Stimulated activated memory B cell treated with anti-CD40 and anti-IgM and Interleukin-4, amounts not matched to agents 10 μg/mL and 1 μg/mL and 100 μg/mL, for 72 hours (primary cell): ENCODE results near the gene TMEM69.

Experiments
- ATAC-seq: fragments of 150-1000 bp; cut with Tn5 transposase; 2 replicates; pipeline ENCODE4 v1.10.0; 2021
- H3K27ac Mint-ChIP-seq: one replicate; pipeline ENCODE4 v1.8.0; 2022; ENCODE audit warnings: mild to moderate bottlenecking, mixed read lengths
- H3K27me3 Mint-ChIP-seq: one replicate; pipeline ENCODE4 v1.8.0; 2022; ENCODE audit warnings: mixed read lengths
- H3K36me3 Mint-ChIP-seq: one replicate; pipeline ENCODE4 v1.8.0; 2022; ENCODE audit warnings: mixed read lengths
- H3K4me1 Mint-ChIP-seq: one replicate; pipeline ENCODE4 v1.8.0; 2022; ENCODE audit warnings: mixed read lengths
- H3K4me3 Mint-ChIP-seq: one replicate; pipeline ENCODE4 v1.8.0; 2022; ENCODE audit warnings: mild to moderate bottlenecking, moderate library complexity, mixed read lengths
- H3K9me3 Mint-ChIP-seq: one replicate; pipeline ENCODE4 v1.8.0; 2022; ENCODE audit warnings: mixed read lengths

Gene TMEM69, protein sequence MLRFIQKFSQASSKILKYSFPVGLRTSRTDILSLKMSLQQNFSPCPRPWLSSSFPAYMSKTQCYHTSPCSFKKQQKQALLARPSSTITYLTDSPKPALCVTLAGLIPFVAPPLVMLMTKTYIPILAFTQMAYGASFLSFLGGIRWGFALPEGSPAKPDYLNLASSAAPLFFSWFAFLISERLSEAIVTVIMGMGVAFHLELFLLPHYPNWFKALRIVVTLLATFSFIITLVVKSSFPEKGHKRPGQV

DNA sequence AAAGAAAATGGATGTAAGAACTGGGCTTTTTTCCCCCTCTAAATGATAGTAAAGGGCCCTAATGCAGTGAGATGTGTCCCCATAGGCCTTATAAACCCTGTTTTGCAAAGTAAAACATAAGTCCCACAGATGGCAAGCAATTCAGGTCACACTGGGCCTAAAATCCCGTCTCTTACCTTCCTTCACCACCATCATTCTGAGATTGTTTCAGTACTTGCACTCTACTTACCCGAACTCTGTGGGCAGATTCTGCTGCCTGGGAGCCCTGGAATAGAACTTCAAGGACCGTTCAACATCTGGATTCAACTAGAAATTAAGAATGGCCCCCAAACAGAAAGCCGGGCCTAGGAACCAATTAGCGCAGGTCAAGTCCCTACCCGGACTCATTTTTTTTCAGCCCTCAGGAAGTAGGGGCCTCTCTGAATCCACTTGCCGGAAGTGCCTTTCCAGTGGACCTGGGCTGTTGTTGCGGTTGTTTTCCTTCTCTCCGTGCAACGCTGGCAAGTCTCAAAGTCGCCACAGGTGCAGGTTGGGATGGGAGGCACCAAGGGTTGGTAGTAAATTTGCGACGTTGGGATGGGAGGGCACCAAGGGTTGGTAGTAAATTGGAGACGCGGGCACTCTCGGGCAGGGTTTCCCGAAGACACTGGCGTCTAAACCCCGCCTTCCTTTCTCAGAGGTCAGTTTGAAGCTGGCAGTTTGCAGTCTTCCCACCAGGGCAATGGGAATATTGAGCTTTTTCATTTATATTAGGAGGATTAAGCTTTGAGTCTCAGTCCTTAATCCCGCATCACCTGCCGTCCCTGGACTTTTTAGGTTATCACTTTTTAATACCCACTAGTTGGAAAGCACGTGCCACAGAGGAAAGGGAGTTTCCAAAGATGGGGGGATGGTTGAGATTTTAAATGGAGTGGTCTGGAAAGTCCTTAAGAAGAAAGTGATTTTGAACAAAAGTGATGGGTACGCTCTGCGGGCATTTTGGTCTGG is at the start of gene TMEM69:
Gene TMEM69, plus strand, starts transcription at position 428 of the 987 bp plus-strand sequence. CDS start 2,888 bp downstream, outside the sequence.
- Mint-ChIP-seq H3K36me3 (peaks cover 22% of the 10 kb centered on the region), H3K4me1 (peaks cover 36% of the 10 kb centered on the region), H3K4me3 (peak within 1 kb of the TSS; percentile 99), H3K27ac (peak within 1 kb of the TSS; percentile 97), H3K9me3 (no peaks in the 10 kb centered on the region), H3K27me3 (no peaks in the 10 kb centered on the region)
- ATAC-seq = peak; percentile 28

DNA sequence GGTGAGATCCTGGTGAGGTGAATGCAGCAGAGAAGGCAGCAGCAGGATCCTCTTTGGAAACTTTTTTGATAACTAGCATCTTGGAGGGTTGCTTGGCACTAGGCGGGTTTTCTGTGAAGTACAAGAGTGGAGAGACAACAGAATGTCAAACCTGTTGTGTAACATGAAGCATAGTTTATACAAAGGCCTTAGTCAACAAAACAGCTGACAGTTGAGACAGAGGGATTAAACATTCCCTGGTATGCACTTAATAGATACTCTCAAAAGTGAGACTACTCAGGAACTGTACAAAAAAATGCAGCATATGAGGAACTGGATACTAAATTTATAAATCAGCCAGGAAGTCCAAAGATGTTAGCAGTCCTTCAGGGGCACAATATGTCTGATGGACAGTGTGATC is 47.7 kb upstream of the TMEM69 start:
- no peaks in the 10 kb centered on the region for H3K9me3 Mint-ChIP-seq
- H3K4me1 Mint-ChIP-seq = peaks cover 2% of the 10 kb centered on the region
- H3K4me3 Mint-ChIP-seq = no peak overlapping the region
- H3K27me3 Mint-ChIP-seq = no peaks in the 10 kb centered on the region
- H3K36me3 Mint-ChIP-seq = peaks cover 30% of the 10 kb centered on the region
- H3K27ac Mint-ChIP-seq = no peak overlapping the region
- ATAC-seq = no peak

DNA sequence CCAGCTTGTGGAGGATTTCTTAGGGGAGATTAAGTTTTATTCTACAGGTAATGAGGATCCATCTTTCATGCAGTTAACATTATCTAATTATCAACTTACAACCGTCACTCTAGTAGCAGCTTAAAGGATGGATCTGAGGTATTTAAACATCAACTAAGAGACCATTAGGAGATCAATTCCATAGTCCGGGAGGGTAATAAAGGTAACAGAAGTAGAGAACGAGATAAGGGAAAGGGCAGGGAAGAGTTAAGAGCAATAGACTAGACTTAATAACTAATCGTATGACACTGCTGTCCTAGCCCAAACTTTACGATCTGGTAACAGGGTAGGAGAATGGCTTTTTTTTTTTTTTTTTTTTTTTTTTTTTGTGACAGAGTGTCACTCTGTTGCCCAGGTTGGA is 44.7 kb upstream of the TMEM69 start:
- H3K27me3 Mint-ChIP-seq = no peaks in the 10 kb centered on the region
- ATAC-seq = no peak
- no peaks in the 10 kb centered on the region for H3K9me3 Mint-ChIP-seq
- H3K4me1 Mint-ChIP-seq = peaks cover 14% of the 10 kb centered on the region
- H3K27ac Mint-ChIP-seq = no peak overlapping the region
- H3K36me3 Mint-ChIP-seq = peaks cover 49% of the 10 kb centered on the region
- no peak overlapping the region for H3K4me3 Mint-ChIP-seq

DNA sequence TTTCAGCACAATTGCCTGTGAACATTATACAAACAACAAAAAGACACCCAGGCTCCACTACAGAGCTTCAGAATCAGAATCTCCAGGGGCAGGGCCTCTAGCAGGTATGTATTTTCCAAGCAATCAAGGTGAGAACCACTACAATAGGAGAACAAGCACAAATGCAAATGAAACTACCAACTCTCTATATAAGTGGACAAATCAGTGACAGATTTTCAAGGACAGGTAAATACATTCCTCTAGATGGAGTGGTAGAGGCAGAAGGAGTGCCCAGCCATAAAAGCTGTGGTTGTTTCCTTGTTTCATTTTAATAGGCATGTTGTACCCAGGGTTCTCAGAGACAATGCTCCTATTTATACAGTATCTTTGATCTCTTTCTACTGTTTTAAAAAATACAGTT is 44.0 kb upstream of the TMEM69 start:
- no peak overlapping the region for H3K4me3 Mint-ChIP-seq
- H3K27me3 Mint-ChIP-seq = no peaks in the 10 kb centered on the region
- no peaks in the 10 kb centered on the region for H3K9me3 Mint-ChIP-seq
- peaks cover 51% of the 10 kb centered on the region for H3K36me3 Mint-ChIP-seq
- ATAC-seq = no peak
- peaks cover 14% of the 10 kb centered on the region for H3K4me1 Mint-ChIP-seq
- H3K27ac Mint-ChIP-seq = no peak overlapping the region

DNA sequence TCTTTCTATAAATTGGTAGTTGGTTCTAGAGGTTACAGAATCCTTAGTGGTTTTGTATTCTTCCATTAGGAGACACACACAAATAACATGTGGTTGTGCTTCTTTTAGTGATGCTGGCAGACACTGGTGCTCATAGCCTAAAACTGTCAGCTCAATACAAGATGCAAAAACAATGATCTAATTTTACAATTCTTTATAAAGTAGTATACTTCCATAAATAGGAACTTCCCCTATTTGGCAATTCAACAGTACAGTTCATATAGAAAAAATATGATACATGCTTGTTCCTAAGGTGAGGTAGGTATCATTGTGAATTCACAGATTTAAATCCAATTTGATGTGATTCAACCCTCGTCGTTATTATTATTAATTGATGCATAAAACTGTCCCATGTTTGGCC is 43.3 kb upstream of the TMEM69 start:
- no peak for ATAC-seq
- H3K27me3 Mint-ChIP-seq = no peaks in the 10 kb centered on the region
- no peaks in the 10 kb centered on the region for H3K9me3 Mint-ChIP-seq
- no peak overlapping the region for H3K4me3 Mint-ChIP-seq
- no peak overlapping the region for H3K27ac Mint-ChIP-seq
- H3K36me3 Mint-ChIP-seq = peaks cover 52% of the 10 kb centered on the region
- peaks cover 14% of the 10 kb centered on the region for H3K4me1 Mint-ChIP-seq

DNA sequence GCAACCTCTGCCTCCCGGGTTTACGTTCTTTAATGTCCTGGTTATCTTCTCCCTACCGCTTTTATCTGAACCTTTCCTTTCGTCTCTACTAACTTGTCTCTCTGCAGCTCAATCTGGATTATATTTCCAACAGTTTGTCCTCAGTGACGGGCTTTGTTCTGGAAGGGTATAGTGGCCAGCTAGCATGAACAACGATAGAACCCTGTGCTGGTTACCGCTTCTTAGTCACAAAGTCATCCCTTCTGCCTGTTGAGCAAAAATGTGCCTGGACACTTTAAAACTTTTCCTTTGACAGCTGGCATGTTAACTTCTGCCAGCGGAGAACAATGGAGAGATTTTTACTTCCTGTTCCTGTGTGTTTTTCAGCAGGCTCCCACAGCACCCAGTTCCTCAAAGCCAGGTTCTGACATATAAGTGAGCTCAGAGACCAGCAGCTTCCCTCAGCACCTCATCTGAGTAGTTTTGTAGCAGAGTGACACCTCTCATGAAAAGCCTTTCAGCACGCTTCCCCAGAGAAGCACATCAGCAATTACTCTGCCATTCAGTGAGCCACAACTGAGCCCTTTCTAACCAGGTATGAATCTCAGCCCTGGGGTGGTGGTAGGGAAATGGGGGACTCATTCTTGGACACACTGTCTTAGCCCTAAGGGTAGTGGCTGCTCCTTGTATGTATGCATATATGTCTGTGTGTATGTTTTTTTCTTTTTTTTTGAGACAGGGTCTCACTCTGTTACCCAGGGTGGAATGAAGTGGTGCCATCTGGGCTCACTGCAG is 40.5 kb upstream of the TMEM69 start:
- ATAC-seq = no peak
- no peak overlapping the region for H3K4me3 Mint-ChIP-seq
- no peaks in the 10 kb centered on the region for H3K9me3 Mint-ChIP-seq
- peaks cover 64% of the 10 kb centered on the region for H3K36me3 Mint-ChIP-seq
- H3K27me3 Mint-ChIP-seq = no peaks in the 10 kb centered on the region
- no peak overlapping the region for H3K27ac Mint-ChIP-seq
- peaks cover 14% of the 10 kb centered on the region for H3K4me1 Mint-ChIP-seq

DNA sequence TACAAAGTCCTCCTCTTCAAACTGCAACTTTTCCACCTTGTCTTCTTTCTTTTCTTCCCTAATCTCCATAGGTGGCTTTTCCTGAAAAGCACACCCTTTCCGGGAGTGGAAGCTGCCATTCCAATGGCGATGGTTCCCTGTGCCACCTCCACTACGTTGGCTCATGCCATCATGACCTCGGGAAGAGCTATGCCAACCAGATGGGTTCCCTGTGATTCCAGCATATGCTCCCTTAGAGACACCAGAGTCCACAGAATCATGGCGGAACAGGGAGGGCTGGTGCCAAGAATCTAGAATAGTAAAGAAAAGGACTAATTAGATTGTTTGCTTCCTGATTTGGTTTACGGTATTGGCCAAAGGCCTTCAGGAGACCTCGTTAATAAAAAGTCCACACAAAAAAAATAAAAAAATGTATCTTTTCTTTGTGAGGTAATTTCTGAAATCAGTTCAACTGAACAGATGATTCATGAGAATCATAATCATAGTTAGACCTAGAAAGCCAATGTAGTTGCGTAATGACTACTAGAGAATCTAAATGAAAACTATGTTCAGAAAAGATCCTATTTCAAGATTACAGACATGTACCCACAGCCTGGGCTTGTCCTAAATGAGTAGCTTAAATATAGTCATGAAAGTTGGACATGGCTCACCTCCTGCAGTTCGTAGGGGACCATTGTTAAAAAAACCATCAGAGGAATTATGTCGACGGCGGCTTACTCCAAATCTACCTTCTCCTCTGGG is 33.3 kb upstream of the TMEM69 start:
- Mint-ChIP-seq H3K4me3 (no peak overlapping the region), H3K4me1 (no peaks in the 10 kb centered on the region), H3K9me3 (no peaks in the 10 kb centered on the region), H3K27me3 (no peaks in the 10 kb centered on the region), H3K27ac (no peak overlapping the region), H3K36me3 (peaks cover 51% of the 10 kb centered on the region)
- no peak for ATAC-seq

DNA sequence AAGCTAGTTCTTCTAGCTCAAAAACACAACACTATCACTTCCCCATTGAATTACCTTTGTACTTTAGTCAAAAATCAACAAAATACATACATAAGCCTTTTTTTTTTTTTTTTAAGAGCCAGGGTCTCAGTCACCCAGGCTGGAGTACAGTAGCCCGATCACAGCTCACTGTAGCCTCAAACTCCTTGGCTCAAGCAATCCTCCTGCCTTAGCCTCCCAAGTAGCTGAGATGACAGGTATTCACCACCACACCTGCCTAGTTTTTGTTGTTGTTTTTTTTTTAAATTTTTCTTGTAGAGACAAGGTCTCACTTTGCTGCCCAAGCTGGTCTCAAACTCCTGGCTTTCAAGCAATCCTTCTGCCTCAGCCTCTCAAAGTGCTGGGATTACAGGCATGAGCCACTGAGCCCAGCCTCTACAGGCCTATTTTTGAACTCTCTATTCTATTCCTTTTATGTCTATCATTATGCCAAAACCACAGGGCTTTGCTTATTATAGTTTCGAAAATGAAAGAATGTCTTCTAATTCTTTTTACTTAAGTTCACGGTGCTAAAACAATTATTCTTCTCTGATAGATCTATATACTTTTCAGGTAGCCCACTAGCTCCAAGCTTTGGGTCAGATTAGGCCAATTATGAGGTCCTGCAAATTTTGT is 31.3 kb upstream of the TMEM69 start:
- H3K4me1 Mint-ChIP-seq = no peaks in the 10 kb centered on the region
- no peaks in the 10 kb centered on the region for H3K27me3 Mint-ChIP-seq
- peaks cover 37% of the 10 kb centered on the region for H3K36me3 Mint-ChIP-seq
- no peak overlapping the region for H3K4me3 Mint-ChIP-seq
- H3K9me3 Mint-ChIP-seq = no peaks in the 10 kb centered on the region
- no peak for ATAC-seq
- H3K27ac Mint-ChIP-seq = no peak overlapping the region

DNA sequence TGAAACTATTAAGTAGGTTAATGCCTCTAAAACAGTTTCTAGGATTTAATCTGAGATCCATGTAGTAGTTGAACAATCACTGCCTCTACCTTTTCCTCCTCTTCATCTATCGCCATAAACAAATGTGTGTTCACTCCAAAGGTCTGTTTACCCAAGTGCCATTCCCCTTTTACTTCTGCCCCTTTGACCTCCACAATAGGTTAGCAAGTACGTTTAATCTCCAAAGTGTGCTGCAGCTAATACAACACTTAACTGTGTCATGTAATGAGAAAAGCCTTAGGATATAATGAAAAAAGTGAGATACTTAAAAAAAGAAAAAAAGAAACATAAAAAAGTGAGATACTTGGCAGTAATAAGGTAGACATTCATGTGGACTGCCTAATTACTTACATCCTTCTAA is 29.8 kb upstream of the TMEM69 start:
- no peaks in the 10 kb centered on the region for H3K27me3 Mint-ChIP-seq
- H3K4me1 Mint-ChIP-seq = peaks cover under 1% of the 10 kb centered on the region
- peaks cover 31% of the 10 kb centered on the region for H3K36me3 Mint-ChIP-seq
- no peaks in the 10 kb centered on the region for H3K9me3 Mint-ChIP-seq
- no peak overlapping the region for H3K27ac Mint-ChIP-seq
- ATAC-seq = no peak
- H3K4me3 Mint-ChIP-seq = no peak overlapping the region

DNA sequence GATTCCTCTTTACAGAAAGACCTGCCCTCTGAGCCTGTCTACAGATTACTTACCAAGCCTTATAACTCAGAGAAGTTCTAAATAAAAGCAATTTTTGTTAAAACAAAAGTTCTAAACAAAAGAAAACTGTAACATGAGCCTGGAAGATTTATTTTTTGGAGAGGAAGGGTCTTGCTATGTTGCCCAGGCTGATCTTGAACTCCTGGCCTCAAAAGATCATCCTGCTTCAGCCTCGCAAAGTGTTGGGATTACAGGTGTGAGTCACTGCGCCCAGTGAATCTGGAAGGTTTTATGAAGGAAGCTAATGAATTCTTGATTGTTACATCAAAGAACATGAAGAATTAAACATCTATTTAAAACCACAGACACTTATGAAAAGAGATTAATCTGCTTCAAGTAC is 28.8 kb upstream of the TMEM69 start:
- H3K27me3 Mint-ChIP-seq = no peaks in the 10 kb centered on the region
- H3K27ac Mint-ChIP-seq = no peak overlapping the region
- H3K36me3 Mint-ChIP-seq = peaks cover 35% of the 10 kb centered on the region

DNA sequence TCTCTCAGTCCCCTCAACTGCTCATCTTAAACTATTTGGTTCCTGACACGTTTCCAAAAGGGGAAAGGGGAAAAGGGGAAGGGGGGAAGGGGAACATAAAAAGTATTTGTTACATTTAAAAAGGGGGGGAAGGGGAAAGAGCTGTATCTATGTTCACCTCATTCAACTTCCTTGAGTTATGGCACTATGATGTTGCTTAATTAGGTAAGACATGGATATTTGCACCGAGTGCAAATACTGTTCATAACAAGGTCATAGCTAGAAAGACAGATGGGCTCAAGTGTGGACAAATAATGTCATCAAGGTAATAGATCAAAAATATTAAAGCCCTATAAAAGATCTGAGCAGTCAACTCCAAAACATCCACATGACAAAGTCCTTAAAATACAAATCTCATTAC is 27.6 kb upstream of the TMEM69 start:
- H3K36me3 Mint-ChIP-seq = peaks cover 29% of the 10 kb centered on the region
- H3K9me3 Mint-ChIP-seq = no peaks in the 10 kb centered on the region
- no peak for ATAC-seq
- H3K4me1 Mint-ChIP-seq = peaks cover 6% of the 10 kb centered on the region
- H3K4me3 Mint-ChIP-seq = no peak overlapping the region
- H3K27ac Mint-ChIP-seq = no peak overlapping the region
- no peaks in the 10 kb centered on the region for H3K27me3 Mint-ChIP-seq

More for the DNA sequence above, 28.8 kb upstream of the TMEM69 start:
- no peaks in the 10 kb centered on the region for H3K9me3 Mint-ChIP-seq
- ATAC-seq = no peak
- peaks cover 6% of the 10 kb centered on the region for H3K4me1 Mint-ChIP-seq
- H3K4me3 Mint-ChIP-seq = no peak overlapping the region

DNA sequence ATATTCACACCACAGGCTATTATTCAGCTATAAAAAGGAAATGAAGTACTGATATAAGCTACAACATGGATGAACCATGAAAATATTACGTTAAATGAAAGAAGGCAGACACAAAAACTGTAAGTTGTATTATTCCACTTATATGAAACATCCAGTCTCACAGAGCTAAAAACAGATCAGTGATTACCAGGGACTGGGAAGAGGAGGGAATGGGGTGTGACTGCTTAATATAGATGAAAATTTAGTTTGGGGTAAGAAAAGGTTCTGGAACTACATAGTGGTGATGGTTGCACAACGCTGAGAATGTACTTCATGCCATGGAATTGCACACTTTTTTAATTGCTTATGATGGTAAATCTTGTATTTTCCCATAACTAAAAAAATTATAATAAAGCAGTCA is 21.1 kb upstream of the TMEM69 start:
- Mint-ChIP-seq H3K4me1 (peaks cover 54% of the 10 kb centered on the region), H3K27me3 (no peaks in the 10 kb centered on the region), H3K27ac (no peak overlapping the region), H3K4me3 (no peak overlapping the region), H3K36me3 (peaks cover 42% of the 10 kb centered on the region), H3K9me3 (no peaks in the 10 kb centered on the region)
- ATAC-seq = no peak

DNA sequence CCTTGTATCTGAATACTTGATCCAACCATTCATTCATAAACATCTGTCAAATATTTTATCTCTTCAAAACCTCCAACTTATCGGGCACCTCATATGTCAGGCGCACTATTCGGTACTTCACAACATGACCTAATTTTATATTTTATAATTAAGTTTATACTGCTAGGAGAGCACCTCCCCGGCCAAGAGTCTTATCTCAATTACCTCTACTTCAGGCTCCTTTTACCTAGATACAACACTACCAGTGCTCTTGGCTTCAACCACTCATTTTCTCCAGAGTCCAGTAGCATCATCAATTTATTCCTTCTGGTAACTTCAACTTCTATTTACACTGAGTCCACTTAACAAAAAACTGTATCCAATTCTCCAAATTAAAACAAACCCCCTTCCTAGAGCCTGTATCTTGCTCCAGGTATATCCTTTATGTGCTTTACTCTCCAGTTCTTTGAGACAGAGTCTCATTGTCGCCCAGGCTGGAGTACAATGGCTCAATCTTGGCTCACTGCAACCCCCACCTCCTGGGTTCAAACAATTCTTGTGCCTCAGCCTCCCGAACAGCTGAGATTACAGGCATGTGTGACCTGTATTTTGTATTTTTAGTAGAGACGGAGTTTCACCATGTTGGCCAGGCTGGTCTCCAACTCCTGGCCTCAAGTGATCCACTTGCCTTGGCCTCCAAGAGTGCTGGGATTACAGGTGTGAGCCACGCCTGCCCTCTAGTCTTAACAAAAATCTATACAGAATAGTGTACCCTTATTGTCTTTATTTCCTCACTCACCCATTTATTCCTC is 20.5 kb upstream of the TMEM69 start:
- no peak for ATAC-seq
- Mint-ChIP-seq H3K4me1 (peaks cover 57% of the 10 kb centered on the region), H3K36me3 (peaks cover 45% of the 10 kb centered on the region), H3K27me3 (no peaks in the 10 kb centered on the region), H3K9me3 (no peaks in the 10 kb centered on the region), H3K27ac (no peak overlapping the region), H3K4me3 (no peak overlapping the region)

DNA sequence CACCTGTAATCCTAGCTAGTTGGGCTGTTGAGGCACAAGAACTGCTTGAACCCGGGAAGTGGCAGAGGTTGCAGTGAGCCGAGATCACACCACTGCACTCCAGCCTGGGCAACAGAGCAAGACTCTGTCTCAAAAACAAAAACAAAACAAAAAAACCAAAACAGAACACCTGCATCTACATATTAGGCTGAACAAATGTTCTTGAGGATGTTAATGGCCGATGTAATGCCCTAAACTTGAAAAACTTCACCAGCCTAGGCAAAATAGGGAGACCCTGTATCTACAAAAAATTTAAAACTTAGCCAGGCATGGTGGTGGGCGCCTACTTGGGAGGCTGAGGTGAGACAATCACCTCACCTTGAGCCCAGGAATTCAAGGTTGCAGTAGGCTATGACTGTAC is 19.5 kb upstream of the TMEM69 start:
- H3K9me3 Mint-ChIP-seq = no peaks in the 10 kb centered on the region
- no peak for ATAC-seq

More for the DNA sequence above, 19.5 kb upstream of the TMEM69 start:
- Mint-ChIP-seq H3K4me3 (no peak overlapping the region), H3K4me1 (peaks cover 63% of the 10 kb centered on the region), H3K27ac (no peak overlapping the region), H3K36me3 (peaks cover 51% of the 10 kb centered on the region), H3K27me3 (no peaks in the 10 kb centered on the region)
